Activated T-helper 17 cell treated with anti-CD3 and anti-CD28 coated beads, Interleukin-2, amount 50 U/mL, for 72 hours (primary cell): Measurements from ENCODE around the gene PGM1. TPM values are rescaled to one million over a fixed set of nuclear protein-coding genes. Genes with fewer than 3 reads are reported as not detected.

Experiments used
- ATAC-seq: fragments of 150-1000 bp; cut with Tn5 transposase; replicated peaks from 2 replicates; pipeline ENCODE4 v1.10.0; 2021; ENCODE audit warnings: mild to moderate bottlenecking, moderate library complexity
- H3K27ac Mint-ChIP-seq: one replicate; pipeline ENCODE4 v1.8.0; 2022; ENCODE audit warnings: mixed read lengths
- H3K27me3 Mint-ChIP-seq: one replicate; pipeline ENCODE4 v1.8.0; 2022; ENCODE audit warnings: mixed read lengths
- H3K36me3 Mint-ChIP-seq: one replicate; pipeline ENCODE4 v1.8.0; 2022; ENCODE audit warnings: low read depth, mild to moderate bottlenecking, mixed read lengths
- H3K4me1 Mint-ChIP-seq: one replicate; pipeline ENCODE4 v1.8.0; 2022; ENCODE audit warnings: mixed read lengths
- H3K4me3 Mint-ChIP-seq: one replicate; pipeline ENCODE4 v1.8.0; 2022; ENCODE audit warnings: mild to moderate bottlenecking, mixed read lengths
- H3K9me3 Mint-ChIP-seq: one replicate; pipeline ENCODE4 v1.8.0; 2022; ENCODE audit warnings: mixed read lengths
- total RNA-seq, 2 donors: library from RNA; stranded (reverse); gene quantifications; one replicate each; pipeline ENCODE4 v1.2.3, GENCODE V29; 2022

The PGM1 gene
- total RNA-seq, 2 donors from 2014 or later = 34.8 to 42.7 TPM

DNA sequence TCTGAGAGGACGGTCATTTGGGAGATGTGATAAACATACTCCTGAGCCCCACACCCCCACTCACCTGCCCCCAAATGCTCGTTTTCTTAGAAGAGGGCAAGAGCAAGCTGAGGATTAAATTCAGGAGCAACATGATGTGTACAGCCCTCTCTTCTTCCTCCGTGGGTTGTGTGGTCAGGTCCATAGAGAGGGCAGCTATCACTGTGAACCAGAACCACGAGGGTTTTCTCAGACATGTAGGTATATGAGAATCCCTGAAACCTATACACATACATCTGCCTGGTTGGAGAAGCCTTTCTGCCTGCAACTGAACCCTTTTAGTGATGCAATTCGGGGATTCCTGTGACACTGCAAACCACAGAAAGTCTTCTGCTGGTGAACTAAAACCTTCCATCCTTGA, 38.9 kb downstream of the PGM1 start:
- Mint-ChIP-seq H3K4me1 (peaks cover 6% of the 10 kb centered on the region), H3K36me3 (peaks cover 91% of the 10 kb centered on the region), H3K4me3 (no peak overlapping the region), H3K27me3 (no peaks in the 10 kb centered on the region), H3K27ac (no peak overlapping the region), H3K9me3 (no peaks in the 10 kb centered on the region)
- no peak for ATAC-seq

DNA sequence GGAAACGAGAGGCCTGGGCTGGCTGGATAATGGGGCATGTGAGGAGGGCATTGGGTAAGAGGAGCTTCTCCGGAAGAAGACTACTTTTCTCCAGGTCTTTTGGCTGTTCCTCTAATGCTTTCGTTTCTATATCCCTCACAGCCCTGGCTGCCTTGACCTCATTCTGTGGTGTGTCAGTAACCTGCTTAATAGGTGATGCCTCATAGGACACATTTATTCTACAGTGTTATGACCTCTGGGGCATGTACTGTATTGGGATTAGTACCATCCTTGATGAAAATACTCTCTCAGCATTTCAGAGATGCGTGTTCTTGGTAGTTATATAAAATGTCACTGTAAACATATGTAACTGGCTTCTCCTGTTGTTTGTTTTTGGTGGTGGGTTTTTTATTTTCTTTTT, 40.1 kb downstream of the PGM1 start:
- no peaks in the 10 kb centered on the region for H3K9me3 Mint-ChIP-seq
- peaks cover 98% of the 10 kb centered on the region for H3K36me3 Mint-ChIP-seq
- H3K4me3 Mint-ChIP-seq = no peak overlapping the region
- H3K27me3 Mint-ChIP-seq = no peaks in the 10 kb centered on the region
- H3K27ac Mint-ChIP-seq = no peak overlapping the region
- no peaks in the 10 kb centered on the region for H3K4me1 Mint-ChIP-seq
- ATAC-seq = no peak

DNA sequence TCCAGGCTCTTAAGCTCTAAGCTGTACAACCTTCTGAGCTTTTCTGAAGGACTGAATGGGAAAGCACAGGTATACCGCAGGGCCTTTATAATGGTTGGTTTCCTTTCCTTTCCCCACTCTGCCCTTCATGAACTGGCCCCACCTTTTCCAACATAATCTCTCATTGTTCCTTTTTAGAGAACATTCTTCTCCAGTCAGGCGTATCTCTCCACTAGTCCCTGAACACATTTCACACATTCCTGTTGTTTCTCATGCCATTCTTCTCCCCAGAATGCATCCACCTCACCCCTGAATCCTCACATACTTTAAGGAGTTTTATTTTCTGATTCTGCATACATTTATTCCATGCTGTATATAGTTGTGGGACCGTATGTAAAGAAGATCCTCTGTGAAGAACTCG, 41.3 kb downstream of the PGM1 start:
- ATAC-seq = no peak
- Mint-ChIP-seq H3K27ac (no peak overlapping the region), H3K4me1 (no peaks in the 10 kb centered on the region), H3K9me3 (no peaks in the 10 kb centered on the region), H3K27me3 (no peaks in the 10 kb centered on the region), H3K36me3 (peaks cover 99% of the 10 kb centered on the region), H3K4me3 (no peak overlapping the region)

DNA sequence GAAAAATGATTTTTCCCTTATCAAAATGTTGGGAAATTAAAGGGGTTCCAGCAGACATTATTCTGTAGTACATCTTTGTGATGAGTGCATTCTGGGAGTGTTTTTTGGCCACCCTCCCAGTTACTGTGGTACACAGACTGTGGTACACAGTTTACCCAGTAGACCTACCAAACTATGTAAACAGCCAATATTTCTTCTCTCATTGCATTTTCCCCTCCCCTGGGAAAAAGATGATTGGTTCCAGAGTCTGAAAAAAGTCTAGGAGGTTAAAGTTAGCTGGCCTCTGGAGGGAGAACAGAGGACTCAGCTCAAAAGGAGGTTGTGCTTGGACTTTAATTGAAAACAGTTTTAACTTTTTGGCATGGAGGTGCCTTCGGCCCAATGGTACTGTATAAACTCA, 42.5 kb downstream of the PGM1 start:
- H3K9me3 Mint-ChIP-seq = no peaks in the 10 kb centered on the region
- H3K4me1 Mint-ChIP-seq = no peaks in the 10 kb centered on the region
- ATAC-seq = no peak
- H3K27ac Mint-ChIP-seq = no peak overlapping the region
- no peaks in the 10 kb centered on the region for H3K27me3 Mint-ChIP-seq
- peaks cover 92% of the 10 kb centered on the region for H3K36me3 Mint-ChIP-seq
- H3K4me3 Mint-ChIP-seq = no peak overlapping the region

DNA sequence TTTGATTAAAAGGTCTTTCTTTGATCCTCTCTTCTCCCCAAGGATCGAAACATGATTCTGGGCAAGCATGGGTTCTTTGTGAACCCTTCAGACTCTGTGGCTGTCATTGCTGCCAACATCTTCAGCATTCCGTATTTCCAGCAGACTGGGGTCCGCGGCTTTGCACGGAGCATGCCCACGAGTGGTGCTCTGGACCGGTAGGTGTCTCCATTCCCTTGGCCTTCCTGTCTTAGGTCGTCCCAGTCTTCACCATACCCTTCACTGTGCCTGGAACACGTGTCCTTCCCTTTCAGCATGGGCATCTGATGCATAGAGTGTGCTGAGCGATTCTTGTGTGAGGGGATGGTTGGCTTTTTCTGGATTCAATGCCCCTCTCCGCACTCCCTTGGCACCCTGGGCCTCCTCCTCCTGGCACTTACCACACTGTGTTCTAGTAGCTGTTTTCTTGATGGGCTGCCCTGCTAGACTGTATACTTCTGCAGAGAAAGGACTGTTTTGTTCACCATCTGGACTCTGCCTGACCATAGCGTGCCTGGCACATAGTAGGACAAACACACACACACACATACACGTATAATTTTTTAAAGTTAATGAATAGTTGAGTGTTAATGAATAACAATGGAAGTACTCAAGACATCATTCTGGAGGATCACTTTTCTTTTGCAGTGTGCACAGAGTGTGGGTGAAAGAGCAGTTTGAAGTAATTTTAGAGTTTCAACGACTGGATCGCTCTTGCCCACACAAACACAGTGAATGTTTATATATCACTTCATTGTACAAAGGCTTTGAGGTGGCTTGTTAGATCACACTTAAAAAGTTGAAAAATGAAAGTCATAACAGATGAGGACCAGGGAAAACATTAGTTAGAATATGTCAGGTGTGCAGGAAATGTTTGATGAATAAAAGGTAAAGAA, 43.2 kb downstream of the PGM1 start:
- Mint-ChIP-seq H3K9me3 (no peaks in the 10 kb centered on the region), H3K36me3 (peaks cover 92% of the 10 kb centered on the region), H3K27me3 (no peaks in the 10 kb centered on the region), H3K27ac (no peak overlapping the region), H3K4me3 (no peak overlapping the region), H3K4me1 (no peaks in the 10 kb centered on the region)
- no peak for ATAC-seq

DNA sequence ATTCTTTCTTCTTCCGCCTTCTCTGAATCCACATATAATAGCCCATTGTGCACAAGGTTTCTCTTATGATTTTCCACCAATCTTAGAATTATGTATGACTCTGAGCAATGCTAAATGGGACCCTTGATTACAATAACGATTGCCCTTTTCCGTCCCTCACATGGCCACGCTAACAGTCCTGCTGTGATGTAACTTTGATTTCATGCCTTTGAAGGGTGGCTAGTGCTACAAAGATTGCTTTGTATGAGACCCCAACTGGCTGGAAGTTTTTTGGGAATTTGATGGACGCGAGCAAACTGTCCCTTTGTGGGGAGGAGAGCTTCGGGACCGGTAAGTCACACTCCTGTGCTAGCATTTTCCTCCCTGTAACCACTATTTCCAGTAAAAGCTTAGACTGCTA, 45.3 kb downstream of the PGM1 start:
- Mint-ChIP-seq H3K9me3 (no peaks in the 10 kb centered on the region), H3K4me3 (no peak overlapping the region), H3K36me3 (peaks cover 88% of the 10 kb centered on the region), H3K27ac (no peak overlapping the region), H3K27me3 (no peaks in the 10 kb centered on the region), H3K4me1 (no peaks in the 10 kb centered on the region)
- ATAC-seq = no peak

DNA sequence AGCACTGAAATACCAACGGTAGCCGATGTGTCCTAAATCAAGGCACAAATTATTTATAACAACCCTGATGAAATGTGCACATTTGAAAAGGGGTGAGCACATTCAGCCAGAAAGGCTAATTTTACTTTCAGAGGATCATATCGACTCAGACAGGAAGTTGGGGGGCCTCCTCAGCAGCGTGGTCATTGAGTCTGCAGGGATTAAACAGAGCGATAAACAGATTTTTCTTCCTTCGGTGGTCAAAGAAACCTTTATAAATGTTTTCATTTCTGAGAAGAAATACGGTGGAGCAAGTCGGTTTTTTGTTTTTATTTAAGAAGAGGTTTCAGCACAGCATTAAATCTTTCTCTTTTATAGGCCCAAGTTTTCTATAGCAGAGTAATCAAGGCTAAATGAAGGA, 45.7 kb downstream of the PGM1 start:
- peaks cover 88% of the 10 kb centered on the region for H3K36me3 Mint-ChIP-seq
- no peak overlapping the region for H3K27ac Mint-ChIP-seq

DNA sequence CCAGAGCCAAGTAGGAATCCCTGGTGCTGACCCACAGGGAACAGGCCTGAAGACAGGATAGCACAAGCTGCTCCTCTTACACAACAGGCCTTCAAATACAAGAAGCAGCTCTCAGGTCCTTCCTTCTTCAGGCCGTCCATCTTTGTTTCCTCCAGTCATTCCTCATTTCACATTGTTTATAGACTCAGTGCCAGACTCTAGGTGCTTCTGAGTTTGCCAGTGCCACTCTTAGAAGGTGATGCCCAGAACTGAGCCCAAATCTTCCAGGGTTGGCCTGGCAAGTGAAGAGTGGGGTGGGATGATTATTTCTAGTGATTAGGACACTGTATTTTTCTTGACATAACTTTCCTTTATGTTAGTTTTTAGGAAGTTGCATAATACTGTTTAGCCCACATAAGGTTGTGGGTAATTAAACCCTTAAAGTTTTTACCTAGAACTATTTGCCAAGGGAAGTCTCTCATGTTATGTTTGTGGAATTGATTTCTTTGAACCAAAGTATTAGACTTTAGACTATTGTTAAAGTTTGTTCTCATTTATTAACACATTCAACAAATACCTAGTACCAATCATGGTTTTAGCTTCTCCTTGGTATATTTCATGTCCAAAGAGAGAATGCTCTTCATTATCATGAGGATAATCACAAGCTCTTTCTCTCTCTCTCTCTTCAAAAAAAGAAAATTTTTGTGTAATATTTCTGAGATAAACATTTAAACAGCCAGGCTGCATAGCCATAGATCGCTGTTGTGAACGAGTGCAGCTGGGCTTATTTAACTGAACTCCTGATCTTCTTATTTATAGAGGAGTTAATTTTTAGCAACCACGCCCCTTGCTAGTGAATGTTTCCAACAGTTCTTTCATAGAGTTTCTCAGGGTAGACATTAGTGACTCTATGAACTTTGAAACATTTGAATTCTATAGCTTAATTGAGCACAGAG, 47.7 kb downstream of the PGM1 start:
- no peak for ATAC-seq

More for the DNA sequence above, 45.7 kb downstream of the PGM1 start:
- ATAC-seq = no peak
- H3K4me1 Mint-ChIP-seq = no peaks in the 10 kb centered on the region
- H3K27me3 Mint-ChIP-seq = no peaks in the 10 kb centered on the region
- no peak overlapping the region for H3K4me3 Mint-ChIP-seq
- H3K9me3 Mint-ChIP-seq = no peaks in the 10 kb centered on the region

DNA sequence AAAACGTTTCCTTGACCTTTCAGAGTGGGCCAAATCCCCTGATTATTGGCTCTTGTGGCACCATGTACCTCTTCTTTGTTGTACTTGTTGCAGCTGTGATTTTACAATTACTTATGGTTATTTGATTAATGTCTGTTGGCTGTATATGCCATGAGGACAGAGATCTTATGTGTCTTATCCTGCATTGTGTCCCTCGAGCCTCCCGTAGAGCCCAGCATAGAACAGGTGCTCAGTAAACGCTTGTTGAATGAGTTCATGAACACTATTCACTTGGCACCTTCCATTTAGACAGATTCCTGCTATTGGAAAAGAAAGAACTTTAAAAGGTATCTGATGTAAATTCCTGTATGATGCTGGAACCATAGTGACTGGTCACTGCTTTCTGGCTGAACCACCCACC, 48.4 kb downstream of the PGM1 start:
- peaks cover 73% of the 10 kb centered on the region for H3K36me3 Mint-ChIP-seq
- ATAC-seq = no peak
- no peaks in the 10 kb centered on the region for H3K4me1 Mint-ChIP-seq
- H3K27ac Mint-ChIP-seq = no peak overlapping the region
- H3K27me3 Mint-ChIP-seq = no peaks in the 10 kb centered on the region
- no peak overlapping the region for H3K4me3 Mint-ChIP-seq
- no peaks in the 10 kb centered on the region for H3K9me3 Mint-ChIP-seq

More for the DNA sequence above, 47.7 kb downstream of the PGM1 start:
- no peaks in the 10 kb centered on the region for H3K4me1 Mint-ChIP-seq
- no peaks in the 10 kb centered on the region for H3K9me3 Mint-ChIP-seq
- H3K27me3 Mint-ChIP-seq = no peaks in the 10 kb centered on the region
- peaks cover 77% of the 10 kb centered on the region for H3K36me3 Mint-ChIP-seq
- no peak overlapping the region for H3K4me3 Mint-ChIP-seq
- no peak overlapping the region for H3K27ac Mint-ChIP-seq

DNA sequence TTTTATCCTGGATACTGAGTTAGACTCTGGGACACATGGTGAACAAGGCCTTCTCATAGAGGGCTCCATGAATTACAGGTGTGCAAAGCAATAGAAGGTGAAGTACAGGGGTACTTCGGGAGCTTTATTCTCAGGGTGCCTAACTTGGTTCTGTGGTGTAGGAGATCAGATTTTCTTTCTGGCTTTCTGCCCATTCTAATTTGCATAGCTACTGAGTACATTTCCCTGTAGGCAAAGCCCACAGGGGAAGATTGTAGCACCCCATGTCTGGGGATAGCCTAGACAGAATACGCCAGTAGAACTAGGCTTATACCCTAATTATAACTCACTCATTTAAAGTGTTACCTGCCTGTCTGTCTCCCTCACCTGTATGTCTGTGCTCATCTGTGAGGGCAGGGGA, 49.7 kb downstream of the PGM1 start:
- no peak for ATAC-seq
- no peaks in the 10 kb centered on the region for H3K9me3 Mint-ChIP-seq
- no peaks in the 10 kb centered on the region for H3K27me3 Mint-ChIP-seq
- no peak overlapping the region for H3K4me3 Mint-ChIP-seq
- no peak overlapping the region for H3K27ac Mint-ChIP-seq
- H3K36me3 Mint-ChIP-seq = peaks cover 61% of the 10 kb centered on the region
- no peaks in the 10 kb centered on the region for H3K4me1 Mint-ChIP-seq

DNA sequence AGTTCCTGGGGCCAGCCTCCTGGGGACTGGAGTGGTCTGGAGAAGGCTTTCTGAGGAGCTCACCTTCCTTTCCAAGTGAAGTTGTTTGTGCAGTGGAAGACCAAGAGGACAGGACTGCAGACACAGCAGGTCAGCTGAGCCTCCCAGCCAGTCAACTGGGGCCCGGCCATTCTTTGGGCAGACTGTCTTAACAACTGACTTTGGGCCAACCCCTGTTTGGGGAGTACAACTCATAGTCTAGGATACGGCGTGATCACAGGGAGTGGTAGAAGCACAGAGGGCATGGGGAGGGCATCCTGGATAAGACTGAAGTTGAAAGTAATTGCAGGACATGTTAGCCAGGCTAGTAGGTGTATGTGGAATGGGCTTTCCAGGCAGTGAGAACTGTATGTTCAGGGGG, 50.3 kb downstream of the PGM1 start:
- no peak for ATAC-seq
- H3K4me1 Mint-ChIP-seq = no peaks in the 10 kb centered on the region
- H3K9me3 Mint-ChIP-seq = no peaks in the 10 kb centered on the region
- peaks cover 61% of the 10 kb centered on the region for H3K36me3 Mint-ChIP-seq
- H3K27me3 Mint-ChIP-seq = no peaks in the 10 kb centered on the region
- peak overlapping the region; percentile 42 for H3K27ac Mint-ChIP-seq
- no peak overlapping the region for H3K4me3 Mint-ChIP-seq

DNA sequence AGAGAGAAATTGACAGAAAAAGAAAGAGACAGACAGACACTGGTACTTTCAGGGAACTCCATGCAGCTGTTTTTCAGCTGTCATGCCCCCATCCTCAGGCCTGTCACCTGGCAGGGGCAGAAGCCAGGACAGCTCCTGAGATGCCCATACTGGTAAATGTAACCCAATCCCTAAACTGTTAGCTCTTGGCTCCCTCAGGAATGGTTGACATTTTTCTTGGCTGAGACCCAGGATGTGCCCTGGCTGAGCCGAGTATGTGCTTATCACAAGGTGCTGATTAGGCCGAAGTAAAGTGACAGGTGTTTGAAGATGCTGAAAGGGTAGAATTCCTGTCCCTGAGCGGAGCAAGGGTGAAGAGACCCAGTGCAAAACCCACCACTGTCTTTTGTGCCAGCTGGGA, 50.7 kb downstream of the PGM1 start:
- Mint-ChIP-seq H3K4me3 (no peak overlapping the region), H3K36me3 (peaks cover 61% of the 10 kb centered on the region), H3K27ac (peak overlapping the region; percentile 42), H3K27me3 (no peaks in the 10 kb centered on the region), H3K4me1 (no peaks in the 10 kb centered on the region), H3K9me3 (no peaks in the 10 kb centered on the region)
- no peak for ATAC-seq

DNA sequence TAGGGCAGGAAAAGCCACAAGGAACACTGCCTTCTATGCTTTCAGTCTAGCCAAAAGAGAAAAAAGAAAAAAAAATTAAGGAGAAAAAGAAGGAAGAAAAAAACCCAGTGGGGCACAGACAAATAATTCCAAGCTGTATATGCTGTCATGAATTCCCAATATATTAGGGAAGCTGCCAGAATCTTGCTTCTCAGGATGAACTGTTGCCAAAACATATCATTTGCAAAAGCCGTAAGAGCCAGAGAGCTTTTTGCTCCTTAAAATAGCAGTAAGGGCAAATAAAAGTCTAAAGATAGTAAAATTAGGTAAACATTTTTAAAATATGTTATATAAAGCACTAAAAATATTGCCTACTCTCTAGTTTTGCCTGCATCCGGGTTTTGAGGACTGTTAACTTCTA, 52.1 kb downstream of the PGM1 start:
- Mint-ChIP-seq H3K9me3 (no peaks in the 10 kb centered on the region), H3K27me3 (no peaks in the 10 kb centered on the region), H3K4me1 (peaks cover under 1% of the 10 kb centered on the region), H3K27ac (no peak overlapping the region), H3K4me3 (no peak overlapping the region), H3K36me3 (peaks cover 56% of the 10 kb centered on the region)
- ATAC-seq = no peak

DNA sequence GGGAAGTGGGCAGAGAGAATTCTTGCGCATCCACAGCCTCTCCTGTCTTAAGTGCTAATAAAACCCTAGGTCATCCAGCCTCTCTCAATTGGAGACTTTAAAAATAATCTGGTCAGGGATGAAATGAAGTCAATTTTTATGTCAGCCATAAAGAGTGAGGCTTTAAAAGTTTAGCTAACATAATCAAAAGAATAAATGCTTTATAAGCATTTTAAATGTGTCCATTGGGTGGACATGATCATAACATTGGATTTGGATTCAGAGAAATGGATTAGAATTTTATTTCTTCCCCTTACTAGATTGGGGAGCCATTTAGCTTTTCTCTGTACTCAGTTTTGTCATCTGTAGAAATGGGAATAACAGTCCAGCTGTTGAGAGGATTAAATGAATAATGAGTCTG, 55.5 kb downstream of the PGM1 start:
- no peak overlapping the region for H3K27ac Mint-ChIP-seq
- H3K36me3 Mint-ChIP-seq = peaks cover 46% of the 10 kb centered on the region
- H3K9me3 Mint-ChIP-seq = no peaks in the 10 kb centered on the region

More for the DNA sequence above, 55.5 kb downstream of the PGM1 start:
- no peak for ATAC-seq
- H3K4me3 Mint-ChIP-seq = no peak overlapping the region
- H3K4me1 Mint-ChIP-seq = peaks cover 22% of the 10 kb centered on the region
- no peaks in the 10 kb centered on the region for H3K27me3 Mint-ChIP-seq
